Activated CD8-positive, alpha-beta memory T cell treated with anti-CD3 and anti-CD28 coated beads, Interleukin-2, amount 50 U/mL, for 4 hours (primary cell): ENCODE results near the gene MYOF.
"Not testable (repeated sequence)": the region's sequence is repeated elsewhere in the genome, so short reads cannot be mapped to it uniquely, and the experiment has no call there.

Source experiments
- DNase-seq: peaks from one replicate; pipeline ENCODE4 v3.0.0-alpha.2; 2020

The MYOF gene

DNA sequence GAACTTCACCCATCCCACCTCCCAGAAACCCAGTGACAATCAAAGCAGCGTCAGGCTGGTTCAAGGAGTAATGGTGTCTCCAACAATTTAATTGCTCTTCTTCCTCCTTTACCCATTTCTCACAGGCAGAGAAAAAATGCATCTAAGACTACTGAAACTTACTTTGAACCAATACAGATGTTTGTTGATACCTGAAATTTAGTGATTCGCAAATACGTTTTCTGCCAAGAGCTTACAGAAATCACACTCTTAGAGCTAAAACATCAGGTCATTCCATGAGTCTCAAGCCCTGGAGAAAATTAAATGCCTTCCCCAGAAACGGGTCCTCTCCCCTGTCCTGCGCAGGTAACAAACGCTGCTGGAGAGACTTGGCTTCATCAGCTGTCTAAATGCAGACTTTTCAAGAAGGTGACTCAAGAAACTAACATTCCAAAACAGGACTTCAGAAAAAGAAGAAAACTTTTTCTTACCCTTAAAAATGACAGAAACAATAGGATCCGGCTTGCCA lies 443 bp downstream of the MYOF start:
- DNase-seq = no peak

- DNase-seq = no peak
These were observed 3.3 kb downstream of the MYOF start for GRCh38 chr10:93478873-93479272.

GRCh38 chr10:93476756-93477155 lies 5.4 kb downstream of the MYOF start:
- no peak for DNase-seq

DNA sequence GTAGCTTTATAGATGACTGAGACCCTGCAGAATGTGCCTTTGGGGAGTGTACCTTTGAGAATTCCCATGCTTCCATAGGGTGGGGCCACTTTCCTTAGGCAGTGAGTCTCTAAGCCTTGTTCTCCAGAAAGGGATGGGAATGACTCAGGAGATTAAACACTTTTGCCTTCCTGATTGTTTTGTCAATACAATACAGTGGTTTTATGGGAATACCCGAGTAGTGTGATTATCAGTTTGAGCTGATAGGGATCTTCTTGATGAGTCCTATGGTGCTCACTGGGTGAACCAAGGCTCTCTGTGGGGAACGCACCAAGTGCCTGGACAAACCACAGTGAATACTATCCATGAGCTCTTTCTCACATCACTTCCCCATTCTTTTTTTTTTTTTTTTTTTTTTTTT lies 6.3 kb downstream of the MYOF start:
- no peak for DNase-seq

DNA sequence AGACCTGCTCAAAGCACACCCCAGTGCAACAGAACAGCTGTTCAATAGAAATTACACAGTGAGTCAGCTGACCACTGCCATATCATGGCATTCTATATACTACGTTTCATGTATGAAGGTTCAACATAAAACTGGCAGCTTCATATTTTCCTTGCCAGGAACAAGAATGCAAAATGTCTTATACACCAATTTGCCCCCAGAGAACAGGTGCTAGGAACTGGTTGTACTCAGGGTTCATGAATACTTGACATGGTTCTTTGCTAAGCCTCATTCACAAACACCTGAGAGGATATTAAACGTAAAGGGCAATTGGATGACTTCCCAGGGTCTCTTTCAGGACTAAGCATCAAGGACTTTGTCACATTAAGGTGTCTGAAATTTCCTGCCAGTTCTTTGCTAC lies 6.9 kb downstream of the MYOF start:
- no peak for DNase-seq

GRCh38 chr10:93473804-93474472 lies 8.2 kb downstream of the MYOF start:
- DNase-seq = no peak

DNA sequence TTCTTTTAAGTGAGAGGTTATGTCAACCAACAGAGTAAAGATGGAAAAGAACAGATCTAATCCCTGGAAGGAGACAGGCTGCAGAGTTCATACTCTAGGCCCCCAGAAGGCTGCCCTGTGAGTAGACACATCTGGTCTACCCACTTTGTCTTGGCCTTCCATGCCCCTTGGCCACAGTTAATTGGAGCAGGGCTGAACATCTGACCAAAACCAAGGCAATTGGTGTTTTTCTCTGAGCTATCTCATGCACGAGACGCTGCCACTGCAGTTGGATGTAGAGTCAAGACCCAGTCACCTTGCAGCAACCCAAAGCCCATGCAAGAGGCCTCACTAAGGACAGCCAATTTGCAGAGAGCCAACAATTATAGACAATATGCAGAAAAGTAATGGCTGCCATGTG lies 9.0 kb downstream of the MYOF start:
- no peak for DNase-seq

DNA sequence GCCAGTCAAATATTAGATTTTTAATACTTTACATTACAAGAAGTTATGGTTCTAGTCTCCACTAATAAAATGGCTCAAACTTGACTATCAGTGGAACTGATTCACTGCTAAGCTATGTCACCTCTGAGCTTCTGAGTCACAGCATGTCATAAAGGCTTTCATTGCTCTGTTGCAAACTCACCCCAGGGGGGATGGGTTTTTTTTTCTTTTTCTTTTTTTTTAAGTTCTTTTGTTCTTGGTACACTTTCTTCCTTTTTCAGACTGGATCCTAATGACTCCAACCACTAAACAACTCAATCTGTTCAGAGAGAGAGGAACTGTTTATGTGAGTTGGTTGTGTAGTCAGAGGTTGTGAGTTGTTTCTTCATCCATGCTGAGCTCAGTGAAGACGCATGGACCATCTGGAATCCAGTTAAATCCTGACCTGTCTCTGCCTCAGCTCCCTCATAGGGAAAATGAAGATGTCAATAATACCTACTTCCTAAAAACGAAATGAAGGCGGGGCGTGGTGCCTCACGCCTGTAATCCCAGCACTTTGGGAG lies 11.0 kb downstream of the MYOF start:
- no peak for DNase-seq

- no peak for DNase-seq
These were observed 12.7 kb downstream of the MYOF start for GRCh38 chr10:93469454-93469853.

- no peak for DNase-seq
These were observed 13.5 kb downstream of the MYOF start for GRCh38 chr10:93468461-93469213.

DNA sequence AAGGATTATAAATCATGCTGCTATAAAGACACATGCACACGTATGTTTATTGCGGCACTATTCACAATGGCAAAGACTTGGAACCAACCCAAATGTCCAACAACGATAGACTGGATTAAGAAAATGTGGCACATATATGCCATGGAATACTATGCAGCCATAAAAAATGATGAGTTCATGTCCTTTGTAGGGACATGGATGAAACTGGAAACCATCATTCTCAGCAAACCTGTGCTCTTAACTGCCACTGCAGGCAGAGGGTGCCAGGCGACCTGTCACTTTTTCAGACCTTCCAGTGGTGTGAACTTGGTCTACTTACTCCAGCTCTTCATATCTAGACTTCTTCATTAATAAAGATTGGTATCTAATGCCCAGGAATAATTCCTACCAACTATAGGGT lies 14.5 kb downstream of the MYOF start:
- DNase-seq = not testable (repeated sequence)

- DNase-seq = no peak
These were observed 16.1 kb downstream of the MYOF start for GRCh38 chr10:93465806-93466675.

DNA sequence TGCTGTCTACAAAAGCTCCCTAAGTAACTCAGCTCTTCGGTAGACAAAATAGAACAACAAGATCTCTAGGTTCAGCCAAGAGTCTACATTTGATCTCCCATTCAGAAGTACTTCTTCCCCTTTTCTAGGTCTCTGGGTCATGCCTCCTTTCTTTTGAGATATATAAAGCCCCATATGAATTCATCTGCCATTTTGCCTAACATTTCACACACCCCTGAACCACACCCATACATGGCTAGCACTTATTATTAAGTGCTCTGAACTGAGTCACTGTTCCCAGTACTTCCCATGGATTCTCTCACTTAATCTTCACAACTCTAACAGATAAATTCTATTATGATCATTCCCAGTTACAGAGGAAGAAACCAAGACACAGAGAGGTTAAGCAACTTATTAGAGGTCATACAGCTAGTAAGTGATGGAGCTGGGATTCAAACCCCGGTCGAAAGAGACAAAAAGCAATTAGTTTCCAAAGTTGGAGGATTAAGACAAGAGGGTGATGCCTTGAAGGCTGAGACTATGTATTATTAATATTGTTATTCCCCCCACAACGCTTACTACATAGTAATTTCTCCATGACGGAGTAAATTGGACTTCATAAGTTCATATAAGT lies 17.3 kb downstream of the MYOF start:
- DNase-seq = no peak

DNA sequence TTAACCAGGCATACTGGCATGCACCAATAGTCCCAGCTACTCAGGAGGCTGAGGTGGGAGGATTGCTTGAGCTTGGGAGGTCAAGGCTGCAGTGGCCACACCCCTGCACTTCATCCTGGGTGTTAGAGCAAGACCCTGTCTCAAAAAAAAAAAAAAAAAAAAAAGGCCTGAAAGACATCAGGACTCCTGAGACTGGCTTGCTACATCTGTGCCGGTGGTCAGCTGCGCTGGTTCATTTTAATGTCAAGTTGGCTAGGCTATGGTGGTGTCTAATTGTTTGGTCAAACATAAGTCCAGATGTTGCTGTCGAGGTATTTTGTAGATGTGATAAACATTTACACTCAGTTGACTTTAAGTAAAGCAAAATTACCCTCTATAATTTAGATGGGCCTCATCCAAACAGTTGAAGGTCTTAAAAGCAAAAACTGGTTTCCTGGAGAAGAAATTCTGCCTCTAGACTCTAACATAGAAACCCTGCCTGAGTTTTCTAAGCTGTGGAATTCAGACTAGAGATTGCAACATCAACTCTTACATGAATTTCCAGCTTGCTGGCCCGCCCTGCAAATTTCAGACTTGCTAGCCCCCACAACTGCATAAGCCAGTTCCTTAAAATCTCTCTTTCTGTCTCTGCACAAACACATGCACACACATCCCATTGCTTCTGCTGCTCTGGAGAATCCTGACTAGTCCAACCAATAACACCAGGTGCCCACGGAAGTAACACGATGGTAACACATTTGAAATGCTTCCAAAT lies 18.2 kb downstream of the MYOF start:
- no peak for DNase-seq

DNA sequence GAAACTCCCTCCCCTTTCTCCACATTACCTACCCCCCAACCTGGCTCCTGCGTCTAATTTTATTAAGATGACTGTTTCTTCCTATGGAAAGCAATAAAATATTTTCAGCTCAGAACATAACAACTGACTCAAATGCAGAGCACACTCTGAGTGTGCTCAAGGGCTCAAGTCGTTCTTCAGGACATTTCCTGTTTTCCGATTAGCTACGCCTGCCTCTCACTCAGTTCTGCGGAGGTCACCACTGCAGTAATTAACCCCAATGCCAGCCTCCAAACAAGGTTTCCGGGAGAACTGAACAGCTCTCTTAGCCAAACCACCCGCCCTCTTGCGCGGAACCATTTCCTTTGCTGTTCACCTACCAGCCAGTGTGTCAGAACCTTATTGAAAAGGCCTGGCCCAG lies 19.3 kb downstream of the MYOF start:
- DNase-seq = no peak

DNA sequence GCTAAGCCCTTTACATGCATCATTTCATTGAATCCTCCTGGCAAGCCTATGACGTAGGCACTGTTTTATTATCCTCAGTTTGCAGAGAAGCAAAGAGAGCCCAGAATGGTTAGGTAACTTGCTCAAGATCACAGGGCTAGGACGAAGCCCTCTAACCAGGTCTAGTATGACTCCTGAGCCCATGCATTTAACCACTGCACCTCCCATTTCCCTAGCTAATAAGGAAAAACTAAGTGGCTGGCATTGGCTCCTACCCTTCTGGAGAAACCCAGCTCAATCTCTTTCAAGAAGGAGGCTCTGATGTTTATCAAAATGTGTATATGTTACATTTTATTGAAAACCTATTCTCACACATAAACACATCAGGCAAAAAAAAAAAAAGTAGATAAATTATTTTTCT lies 19.8 kb downstream of the MYOF start:
- no peak for DNase-seq

GRCh38 chr10:93461807-93462178 lies 20.3 kb downstream of the MYOF start:
- no peak for DNase-seq

DNA sequence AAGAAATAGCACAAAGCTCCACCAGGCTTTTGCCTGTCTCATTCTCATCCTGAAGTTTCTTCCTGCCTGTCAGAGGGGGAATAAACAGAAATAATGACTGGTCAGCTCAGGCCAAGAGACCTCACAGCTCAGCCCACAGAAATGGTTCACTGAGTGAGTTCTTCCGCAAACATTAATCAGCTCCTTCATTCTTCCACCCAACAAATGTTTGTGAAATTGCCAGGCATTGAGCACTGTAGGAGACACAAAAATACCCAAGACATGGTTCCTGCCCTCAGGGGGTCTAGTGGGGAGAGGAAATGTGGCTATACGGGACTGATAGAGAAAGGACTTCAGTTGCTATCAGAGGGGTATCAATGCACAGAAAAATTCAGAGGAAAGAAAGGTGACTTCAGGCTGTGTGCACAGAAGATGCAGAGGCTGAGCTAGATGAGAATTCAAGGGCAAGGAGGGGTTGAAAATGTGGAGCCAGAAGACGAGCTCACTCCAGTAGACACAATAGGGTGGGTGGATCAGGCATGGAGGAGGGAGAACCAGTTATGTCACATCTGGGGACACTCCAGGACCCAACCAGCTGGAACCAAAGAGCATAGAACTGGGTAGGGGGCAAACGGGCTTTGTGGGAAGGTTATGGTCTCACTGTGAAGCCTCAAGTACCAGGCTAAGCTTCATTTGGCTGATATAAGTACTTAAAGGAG lies 20.9 kb downstream of the MYOF start:
- DNase-seq = no peak

- no peak for DNase-seq
These were observed 22.7 kb downstream of the MYOF start for GRCh38 chr10:93459466-93459865.

DNA sequence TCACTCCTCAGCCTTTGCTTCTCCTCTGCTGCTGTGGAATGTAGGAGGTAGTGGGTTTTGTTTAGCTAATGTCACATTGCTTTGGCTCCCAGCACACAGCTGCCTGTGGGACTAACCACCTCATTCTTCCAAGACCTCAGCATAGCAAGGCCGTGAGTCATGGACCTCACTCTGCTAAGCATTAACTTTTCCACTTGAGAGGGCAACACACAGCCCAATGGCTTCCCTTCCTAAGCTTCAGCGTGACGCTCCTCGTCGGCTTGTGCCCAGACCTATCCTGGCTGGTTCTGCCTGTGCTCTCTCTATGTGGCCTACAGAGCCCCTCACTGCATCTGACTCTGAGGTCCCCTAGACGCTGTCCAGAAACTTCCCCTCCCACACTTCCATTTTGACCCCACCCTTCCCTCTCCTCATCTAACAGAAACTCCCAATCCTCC lies 23.3 kb downstream of the MYOF start:
- no peak for DNase-seq

DNA sequence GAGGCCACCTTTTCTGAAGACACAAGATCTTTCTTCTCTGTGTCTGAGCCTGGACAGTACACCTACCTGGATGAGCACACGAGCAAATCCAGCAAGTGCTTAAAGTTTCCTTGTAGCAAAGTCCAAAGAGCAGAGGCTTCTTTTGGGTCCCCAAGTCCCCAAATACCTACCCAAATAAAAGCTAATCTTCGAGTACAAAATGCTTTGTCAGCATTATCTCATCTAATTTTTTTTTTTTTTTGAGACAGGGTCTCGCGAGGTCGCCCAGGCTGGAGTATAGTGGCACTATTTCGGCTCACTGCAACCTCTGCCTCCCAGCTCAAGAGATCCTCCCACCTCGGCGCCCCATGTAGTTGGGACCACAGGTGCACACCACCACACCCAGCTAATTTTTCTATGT lies 24.6 kb downstream of the MYOF start:
- no peak for DNase-seq
